Testis (tissue), 3 donors: ENCODE results near the gene PHF23. TPM values are rescaled to one million over a fixed set of nuclear protein-coding genes. Genes with fewer than 3 reads are reported as not detected.

Experiments used
- DNase-seq: peaks from one replicate; pipeline ENCODE4 v3.0.0-alpha.2; 2019
- H3K27ac ChIP-seq, 2 donors: fragments of 200-600 bp; sonication (generic); one replicate each; pipeline ENCODE4 v1.5.1; 2019
- H3K27me3 ChIP-seq: fragments of 200-600 bp; sonication (generic); one replicate; pipeline ENCODE4 v1.5.1; 2019
- H3K36me3 ChIP-seq: fragments of 200-600 bp; sonication (generic); one replicate; pipeline ENCODE4 v1.5.1; 2017; ENCODE audit warnings: low read depth; ENCODE audit errors: missing control alignments
- H3K4me1 ChIP-seq: fragments of 200-600 bp; sonication (generic); one replicate; pipeline ENCODE4 v1.5.1; 2019
- H3K4me3 ChIP-seq, 2 donors: fragments of 200-600 bp; sonication (generic); one replicate each; pipeline ENCODE4 v1.5.1; 2017 to 2019
- H3K9me3 ChIP-seq: fragments of 200-600 bp; sonication (generic); one replicate; pipeline ENCODE4 v1.5.1; 2017
- POLR2A ChIP-seq: fragments of 450-650 bp; IDR thresholded peaks from one replicate; pipeline ENCODE4 v1.6.1; 2017; ENCODE audit warnings: antibody characterized with exemption, mild to moderate bottlenecking, moderate library complexity
- WGBS, 2 donors: methylation state at CpG; one replicate each; pipeline ENCODE4 v1.1.5; 2018; 5-methylcytosine and 5-hydroxymethylcytosine counted together
- intact Hi-C: fragments of 100-400 bp; cut with DNase I; formaldehyde crosslinking; loops from one replicate; pipeline ENCODE4 v1.15.1; 2023; ENCODE audit warnings: low total_unique reads
- polyA plus RNA-seq: library from polyadenylated mRNA; stranded (reverse); fragments of 350-450 nt; fragmentation: Illumina TruSeq; extraction: RNeasy Lipid Tissue Mini Kit (QIAGEN cat#74804); gene quantifications from one replicate; pipeline ENCODE4 v1.2.3, GENCODE V29; 2014; ENCODE audit warnings: low read depth, low replicate concordance; ENCODE audit not compliant: insufficient read depth
- total RNA-seq, 2 donors: library from RNA; depleted of rRNA; stranded (reverse); fragments of >200 nt; gene quantifications; one replicate each; pipeline ENCODE4 v1.2.3, GENCODE V29; 2016
- TF ChIP-seq, protein P1 (sequence below), 3 experiments: fragments of 450-650 bp in 2 of 3; fragments of 200-600 bp in 1 of 3; sonication (generic) in 1 of 3; IDR thresholded peaks; one replicate each; pipeline ENCODE4 v1.5.1; 2016 to 2019; ENCODE audit warnings: antibody characterized with exemption in 3 of 3, mild to moderate bottlenecking in 2 of 3, moderate library complexity in 1 of 3

PHF23 gene
- total and polyA plus RNA-seq, 3 donors from 2014 or later: 53.4 to 61.6 (median 54.9) TPM

DNA sequence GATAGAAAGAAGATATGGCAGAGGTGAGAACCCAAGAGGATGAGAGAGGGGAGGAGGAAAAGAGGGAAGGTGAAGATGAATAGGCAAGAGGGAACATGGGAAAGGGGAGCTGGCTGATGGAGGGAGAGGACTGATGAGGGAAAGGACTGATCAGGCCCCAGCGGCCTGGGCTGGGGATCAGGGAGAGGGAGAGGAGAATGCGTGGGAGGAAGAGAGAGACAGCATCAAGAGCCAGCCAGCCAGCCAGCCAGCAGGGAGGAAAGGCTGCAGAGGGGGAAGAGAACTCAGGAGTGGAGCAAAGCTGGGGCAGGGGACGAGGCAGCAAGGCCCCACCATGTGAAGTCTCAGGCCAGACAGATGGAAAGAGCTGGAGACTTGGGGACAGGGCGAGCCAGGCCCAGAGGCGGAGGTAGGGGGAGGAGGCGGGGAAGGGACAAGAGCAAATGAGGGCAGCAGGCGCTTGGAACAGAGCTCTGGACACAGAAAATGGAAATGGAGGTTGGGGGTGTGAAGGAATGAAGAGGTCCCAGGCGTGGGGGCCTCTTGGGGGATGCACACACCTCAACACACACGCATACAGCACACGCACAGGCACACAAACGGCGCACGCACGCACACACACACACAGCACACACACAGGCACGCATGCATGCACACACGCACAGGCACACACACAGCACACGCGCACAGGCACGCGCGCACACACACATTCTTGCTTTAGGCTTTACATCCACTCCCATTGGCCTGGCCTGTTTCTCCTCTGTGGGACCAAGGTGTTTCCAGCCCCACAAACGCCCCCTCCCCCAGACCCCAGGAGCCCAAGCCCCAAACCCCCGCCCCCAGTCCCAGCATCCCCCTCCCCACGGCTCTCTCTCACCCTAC lies 31.9 kb downstream of the PHF23 start:
- no peaks in the 10 kb centered on the region for H3K27me3 ChIP-seq
- WGBS, 2 donors: 38 to 60% methylated on average over 15 to 23 of the region's 24 CpGs
- no peak for TF ChIP-seq POLR2A
- TF ChIP-seq, protein P1, sequence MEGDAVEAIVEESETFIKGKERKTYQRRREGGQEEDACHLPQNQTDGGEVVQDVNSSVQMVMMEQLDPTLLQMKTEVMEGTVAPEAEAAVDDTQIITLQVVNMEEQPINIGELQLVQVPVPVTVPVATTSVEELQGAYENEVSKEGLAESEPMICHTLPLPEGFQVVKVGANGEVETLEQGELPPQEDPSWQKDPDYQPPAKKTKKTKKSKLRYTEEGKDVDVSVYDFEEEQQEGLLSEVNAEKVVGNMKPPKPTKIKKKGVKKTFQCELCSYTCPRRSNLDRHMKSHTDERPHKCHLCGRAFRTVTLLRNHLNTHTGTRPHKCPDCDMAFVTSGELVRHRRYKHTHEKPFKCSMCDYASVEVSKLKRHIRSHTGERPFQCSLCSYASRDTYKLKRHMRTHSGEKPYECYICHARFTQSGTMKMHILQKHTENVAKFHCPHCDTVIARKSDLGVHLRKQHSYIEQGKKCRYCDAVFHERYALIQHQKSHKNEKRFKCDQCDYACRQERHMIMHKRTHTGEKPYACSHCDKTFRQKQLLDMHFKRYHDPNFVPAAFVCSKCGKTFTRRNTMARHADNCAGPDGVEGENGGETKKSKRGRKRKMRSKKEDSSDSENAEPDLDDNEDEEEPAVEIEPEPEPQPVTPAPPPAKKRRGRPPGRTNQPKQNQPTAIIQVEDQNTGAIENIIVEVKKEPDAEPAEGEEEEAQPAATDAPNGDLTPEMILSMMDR (IDR thresholded peaks at IDR 0.05): no peak
- peaks cover 39% of the 10 kb centered on the region for H3K4me1 ChIP-seq
- H3K9me3 ChIP-seq: no peaks in the 10 kb centered on the region
- H3K4me3 ChIP-seq: no peak overlapping the region
- peak overlapping the region; percentile 55 to 71 for H3K27ac ChIP-seq
- DNase-seq: peak; percentile 46
- intact Hi-C loops: no loop called here
- no peaks in the 10 kb centered on the region for H3K36me3 ChIP-seq

DNA sequence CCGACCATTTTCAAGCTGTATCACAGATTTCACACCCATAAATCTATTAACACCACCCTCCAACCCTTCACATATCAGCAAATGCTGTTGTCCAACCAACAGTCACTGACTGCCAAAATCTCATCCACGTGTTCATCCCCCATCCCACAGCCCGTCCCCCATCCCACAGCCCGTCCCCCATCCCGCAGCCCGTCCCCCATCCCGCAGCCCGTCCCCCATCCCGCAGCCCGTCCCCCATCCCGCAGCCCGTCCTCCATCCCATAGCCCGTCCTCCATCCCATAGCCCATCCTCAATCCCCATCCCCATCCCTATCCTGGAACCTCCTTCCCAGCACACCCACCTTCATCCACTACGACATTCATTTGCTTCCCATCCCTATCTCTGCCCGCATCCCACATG lies 33.7 kb downstream of the PHF23 start:
- intact Hi-C loops: no loop called here
- H3K4me3 ChIP-seq: peak overlapping the region; percentile 52 to 55
- H3K4me1 ChIP-seq: peaks cover 39% of the 10 kb centered on the region
- H3K9me3 ChIP-seq: no peaks in the 10 kb centered on the region
- H3K27me3 ChIP-seq: no peaks in the 10 kb centered on the region
- WGBS, 2 donors: 35 to 46% methylated on average over 15 of the region's 15 CpGs
- no peaks in the 10 kb centered on the region for H3K36me3 ChIP-seq
- no peak for DNase-seq
- H3K27ac ChIP-seq: peak overlapping the region in 1 of 2 donors; percentile 80
- no peak for TF ChIP-seq POLR2A
- TF ChIP-seq, protein P1 (IDR thresholded peaks at IDR 0.05): no peak

DNA sequence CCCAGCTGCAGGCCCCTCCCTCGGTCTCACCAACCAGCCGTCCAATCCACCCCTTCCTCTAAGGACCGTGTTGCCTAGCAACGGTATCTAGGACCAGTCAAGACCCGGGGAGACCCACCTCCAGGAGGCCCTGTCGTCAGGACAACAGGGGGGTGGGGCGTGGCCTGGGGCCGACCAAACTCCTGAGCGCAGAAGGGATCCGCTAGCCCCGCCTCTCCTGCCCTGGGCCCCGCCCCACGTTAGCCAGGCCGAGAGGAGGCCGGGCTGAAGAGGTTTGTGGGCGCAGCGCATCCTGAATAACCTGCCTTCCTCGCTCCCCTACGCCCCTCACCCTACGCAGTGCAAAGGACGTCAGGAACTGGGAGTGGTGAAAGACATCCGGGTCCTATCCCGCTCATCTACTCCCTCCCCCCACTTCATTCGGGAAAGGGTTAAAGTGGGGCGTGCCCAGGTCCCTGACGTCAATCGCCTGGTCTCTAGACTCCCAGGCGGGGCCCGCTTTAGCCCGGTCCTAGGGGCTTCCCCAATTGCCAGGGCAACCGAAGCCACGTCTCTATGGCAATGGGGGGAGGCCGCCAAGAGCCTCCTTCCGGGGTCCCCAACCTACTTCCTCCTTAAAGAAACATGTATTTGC lies 34.3 kb downstream of the PHF23 start:
- Histone ChIP-seq H3K27ac (peak overlapping the region; percentile 59 to 80), H3K4me3 (peak overlapping the region; percentile 52 to 55), H3K9me3 (no peaks in the 10 kb centered on the region), H3K36me3 (no peaks in the 10 kb centered on the region), H3K4me1 (peaks cover 39% of the 10 kb centered on the region), H3K27me3 (no peaks in the 10 kb centered on the region)
- intact Hi-C loops: no loop called here
- TF ChIP-seq, protein P1 (IDR thresholded peaks at IDR 0.05): peak in 1 of 3 experiments; percentile 7
- TF ChIP-seq POLR2A: no peak
- 2 to 6% methylated on average over 6 to 34 of the region's 34 CpGs for WGBS, 2 donors
- DNase-seq: peak; percentile 89

DNA sequence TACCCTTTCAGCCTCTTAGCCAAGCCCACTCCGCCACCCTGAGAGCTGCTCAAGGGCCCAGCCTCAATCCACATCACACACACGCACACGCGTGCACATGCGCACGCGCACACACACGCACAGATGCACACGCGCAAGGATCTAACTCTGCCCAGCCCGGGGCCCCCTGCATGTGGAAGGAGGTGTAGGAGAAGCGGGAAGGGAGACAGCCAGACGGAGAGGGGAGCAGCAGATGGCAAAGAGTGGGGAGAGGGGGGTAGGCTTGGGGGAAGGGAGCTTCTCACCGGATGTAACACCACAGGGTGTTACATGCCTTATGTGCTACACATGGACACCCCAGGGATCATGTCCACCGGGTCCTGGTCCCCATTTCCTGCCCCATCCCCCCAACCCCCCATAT lies 34.9 kb downstream of the PHF23 start:
- DNase-seq: no peak
- intact Hi-C loops: no loop called here
- WGBS, 2 donors: 40 to 43% methylated on average over 9 to 15 of the region's 15 CpGs
- peak overlapping the region; percentile 59 to 80 for H3K27ac ChIP-seq
- TF ChIP-seq POLR2A: no peak
- TF ChIP-seq, protein P1 (IDR thresholded peaks at IDR 0.05): no peak
- no peaks in the 10 kb centered on the region for H3K9me3 ChIP-seq
- peak overlapping the region; percentile 52 to 55 for H3K4me3 ChIP-seq
- no peaks in the 10 kb centered on the region for H3K27me3 ChIP-seq
- peaks cover 39% of the 10 kb centered on the region for H3K4me1 ChIP-seq
- H3K36me3 ChIP-seq: no peaks in the 10 kb centered on the region
